GM12892 (cell line): ENCODE measurements around the gene SDK1.
"Not testable (repeated sequence)": the region's sequence is repeated elsewhere in the genome, so short reads cannot be mapped to it uniquely, and the experiment has no call there.

ENCODE experiments used
- DNase-seq: peaks from one replicate; pipeline ENCODE4 v3.0.0; 2011; ENCODE audit not compliant: insufficient read length
- FAIRE-seq: peaks from 2 replicates; lab custom pipeline; 2011; peaks lifted over from hg19 to GRCh38; lab: Jason Lieb, UNC
- POLR2A ChIP-seq: IDR thresholded peaks from 2 replicates; pipeline ENCODE4 v1.6.1; 2011; ENCODE audit warnings: low read depth, low read length, control low read depth
- POLR2AphosphoS5 ChIP-seq: IDR thresholded peaks from 2 replicates; pipeline ENCODE4 v1.6.1; 2011; ENCODE audit warnings: low read depth, low read length, control low read depth
- TAF1 ChIP-seq: IDR thresholded peaks from 2 replicates; pipeline ENCODE4 v1.6.1; 2011; ENCODE audit warnings: low read depth, mild to moderate bottlenecking, control low read depth, low read length, borderline replicate concordance

The SDK1 gene

DNA sequence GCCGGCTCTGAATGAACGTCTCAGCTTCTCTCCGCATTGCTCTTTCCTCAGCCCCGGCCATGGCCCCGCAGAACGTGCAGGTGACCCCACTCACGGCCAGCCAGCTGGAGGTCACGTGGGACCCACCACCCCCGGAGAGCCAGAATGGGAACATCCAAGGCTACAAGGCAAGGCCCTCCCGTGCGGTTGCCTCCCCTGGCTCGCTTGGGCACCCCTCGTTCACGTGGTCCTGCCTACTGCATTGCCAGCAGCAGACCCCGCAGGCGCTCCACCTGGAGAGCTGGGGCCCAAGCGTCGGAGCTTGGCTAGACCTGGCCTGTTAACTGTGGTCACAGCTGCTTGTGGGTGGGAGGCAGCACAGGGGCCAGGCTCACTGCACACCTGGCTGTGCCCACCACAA, 904.8 kb downstream of the SDK1 start:
- no peak for DNase-seq
- no peak for FAIRE-seq
- TF ChIP-seq TAF1, result no peak
- TF ChIP-seq POLR2AphosphoS5, result no peak
- no peak for TF ChIP-seq POLR2A

DNA sequence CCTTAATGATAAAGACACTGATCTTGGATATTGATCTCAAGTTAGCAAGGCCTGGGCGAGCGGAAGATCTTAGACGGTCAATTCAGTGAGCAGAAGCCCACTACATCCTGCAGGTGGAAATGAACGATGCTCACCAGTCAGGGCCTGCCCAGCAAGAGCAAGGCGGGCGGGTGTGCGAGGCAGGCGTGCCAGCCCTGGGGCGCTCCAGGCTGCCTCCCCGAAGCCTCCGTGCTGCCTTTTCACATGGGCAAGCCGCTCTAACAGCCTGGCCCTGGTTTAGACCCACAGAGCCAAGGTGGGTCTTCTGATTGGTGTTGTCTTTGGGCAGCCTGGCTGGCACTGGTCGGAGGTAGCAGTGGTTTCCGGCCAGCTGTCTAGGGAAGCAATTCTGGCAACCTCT, 906.0 kb downstream of the SDK1 start:
- no peak for TF ChIP-seq POLR2AphosphoS5
- no peak for TF ChIP-seq POLR2A
- no peak for TF ChIP-seq TAF1
- FAIRE-seq (no peak), DNase-seq (no peak)

DNA sequence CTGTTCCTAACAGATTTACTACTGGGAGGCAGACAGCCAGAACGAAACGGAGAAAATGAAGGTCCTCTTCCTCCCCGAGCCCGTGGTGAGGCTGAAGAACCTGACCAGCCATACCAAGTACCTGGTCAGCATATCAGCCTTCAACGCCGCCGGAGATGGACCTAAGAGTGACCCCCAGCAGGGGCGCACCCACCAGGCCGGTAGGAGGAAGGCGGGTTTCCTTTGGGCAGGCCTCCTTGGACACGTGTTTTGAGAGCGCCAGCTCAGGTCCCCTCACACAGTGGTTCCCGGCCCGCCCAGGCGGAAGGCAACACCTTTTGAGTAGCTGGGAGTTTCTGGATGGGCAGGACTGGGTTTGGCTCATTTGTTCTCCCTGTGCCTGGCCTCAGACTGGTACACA, 907.0 kb downstream of the SDK1 start:
- FAIRE-seq, result no peak
- DNase-seq, result no peak
- TF ChIP-seq POLR2AphosphoS5 (no peak), POLR2A (no peak), TAF1 (no peak)

DNA sequence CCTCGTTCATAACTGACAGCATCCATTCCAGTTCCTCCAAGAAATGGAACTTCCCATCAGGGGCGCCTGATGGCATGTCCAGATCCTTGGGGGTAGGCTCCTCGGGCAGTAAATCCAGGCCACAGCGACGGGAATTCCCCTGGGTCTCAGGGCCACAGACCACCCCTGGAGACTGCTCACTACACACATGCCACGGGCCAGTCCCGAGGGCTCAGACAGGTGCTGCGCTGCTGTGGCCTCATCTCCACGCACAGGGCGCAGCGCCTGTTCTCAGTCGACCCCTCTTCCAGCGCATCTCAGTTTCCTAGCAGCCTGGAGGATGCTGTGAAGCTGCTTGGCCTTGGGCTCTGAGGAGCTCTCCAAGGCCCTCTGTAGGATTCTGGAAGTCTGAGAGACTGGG, 907.5 kb downstream of the SDK1 start:
- no peak for FAIRE-seq

DNA sequence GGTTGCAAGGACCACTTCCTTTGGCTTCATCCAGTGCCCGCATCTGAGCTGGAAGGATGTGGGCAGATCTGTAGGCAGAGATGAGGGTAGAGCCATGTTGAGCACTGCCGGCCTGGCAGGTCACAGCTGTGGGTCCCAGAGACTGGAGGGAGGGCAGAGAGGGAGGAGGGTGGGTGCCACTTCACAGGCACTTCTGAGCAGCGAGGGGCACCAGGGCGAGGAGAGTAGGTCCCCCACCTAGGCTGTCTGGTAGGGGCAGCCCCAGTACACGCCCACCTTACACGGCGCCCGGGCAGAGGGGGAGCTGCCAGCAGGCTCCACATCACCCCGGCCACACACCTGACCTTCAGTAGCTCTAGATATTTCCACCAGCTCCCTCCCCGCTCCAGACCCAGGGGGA, 908.1 kb downstream of the SDK1 start:
- TF ChIP-seq POLR2AphosphoS5 (no peak), POLR2A (no peak), TAF1 (no peak)
- no peak for FAIRE-seq

More for the DNA sequence above, 907.5 kb downstream of the SDK1 start:
- no peak for DNase-seq
- TF ChIP-seq POLR2A (no peak), POLR2AphosphoS5 (no peak), TAF1 (no peak)

DNA sequence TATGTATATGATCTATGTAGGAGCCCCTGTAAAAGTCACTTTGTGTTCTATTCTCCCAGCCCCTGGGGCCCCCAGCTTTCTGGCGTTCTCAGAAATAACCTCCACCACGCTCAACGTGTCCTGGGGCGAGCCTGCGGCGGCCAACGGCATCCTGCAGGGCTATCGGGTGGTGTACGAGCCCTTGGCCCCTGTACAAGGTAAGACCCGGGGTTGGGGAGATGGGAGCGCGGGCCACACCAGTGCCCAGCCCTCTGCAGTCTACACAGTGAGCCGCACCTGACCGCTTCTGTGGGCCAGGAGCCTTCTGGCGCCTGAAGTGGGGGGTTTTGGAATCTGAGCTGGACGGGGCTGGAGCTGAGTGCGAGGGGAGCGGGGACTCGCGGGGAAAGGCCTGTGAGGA, 908.9 kb downstream of the SDK1 start:
- FAIRE-seq, result no peak

More for the DNA sequence above, 908.1 kb downstream of the SDK1 start:
- DNase-seq, result no peak

DNA sequence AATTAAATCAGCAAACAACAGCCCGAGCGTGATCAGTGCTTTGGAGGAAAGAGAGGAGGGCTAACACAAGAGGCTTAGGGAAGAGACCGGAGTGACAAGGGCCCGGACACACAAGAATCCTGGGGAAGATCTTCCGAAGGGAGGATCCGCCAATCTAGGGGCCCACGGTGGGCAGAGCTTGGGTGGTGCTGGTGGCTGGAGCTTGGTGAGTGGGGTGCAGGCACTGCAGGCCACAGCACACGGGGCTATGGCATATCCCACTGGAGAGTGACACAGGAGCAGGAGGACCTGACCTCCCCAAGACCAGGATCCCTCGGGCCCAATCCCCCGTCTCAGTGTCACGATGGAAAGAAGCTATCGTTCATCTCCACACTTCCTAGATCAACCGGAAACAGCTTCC, 909.8 kb downstream of the SDK1 start:
- TF ChIP-seq TAF1 (no peak), POLR2AphosphoS5 (no peak), POLR2A (no peak)

More for the DNA sequence above, 908.9 kb downstream of the SDK1 start:
- no peak for DNase-seq
- TF ChIP-seq POLR2A, result no peak

DNA sequence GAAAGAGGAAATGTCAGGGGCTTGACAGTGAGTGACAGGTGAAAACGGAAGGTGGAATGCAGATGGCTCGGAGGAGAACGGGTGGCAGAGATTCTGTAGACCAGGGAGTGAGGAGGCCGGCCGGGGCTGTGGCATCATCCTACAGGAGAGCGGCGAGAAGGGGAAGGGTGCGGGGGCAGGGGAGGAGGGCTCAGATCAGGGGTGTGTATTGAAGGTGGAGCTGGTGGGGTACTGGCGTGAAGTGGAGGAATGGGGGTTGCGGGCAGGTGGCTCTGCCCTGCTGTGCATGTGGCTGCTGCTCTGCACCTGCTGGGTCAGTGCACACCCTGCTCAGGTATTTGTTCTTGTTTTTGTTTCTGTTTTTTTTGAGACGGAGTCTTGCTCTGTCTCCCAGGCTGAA, 910.2 kb downstream of the SDK1 start:
- FAIRE-seq, result no peak

More for the DNA sequence above, 909.8 kb downstream of the SDK1 start:
- DNase-seq, result no peak
- FAIRE-seq, result no peak

DNA sequence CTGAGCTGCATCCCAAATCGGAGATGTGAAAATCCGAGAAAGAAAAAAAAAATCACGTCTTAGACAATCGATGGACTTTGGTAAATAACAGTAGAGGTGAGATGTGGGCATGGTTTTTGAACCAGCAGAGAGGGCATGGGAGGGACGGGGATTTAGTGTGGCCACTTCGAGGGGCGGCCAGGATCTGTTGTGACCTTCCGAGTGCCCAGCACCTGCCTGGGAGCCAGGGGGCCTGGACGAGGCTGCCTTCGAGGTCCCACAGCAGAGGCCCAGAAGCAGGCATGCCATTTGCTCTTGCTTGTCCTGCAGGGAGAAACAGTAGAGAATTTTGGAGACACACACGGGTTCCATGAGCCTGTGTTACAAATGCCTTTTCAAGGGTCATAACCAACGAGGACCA, 911.3 kb downstream of the SDK1 start:
- no peak for DNase-seq
- TF ChIP-seq POLR2AphosphoS5, result no peak
- TF ChIP-seq TAF1, result no peak
- TF ChIP-seq POLR2A, result no peak
- no peak for FAIRE-seq

More for the DNA sequence above, 910.2 kb downstream of the SDK1 start:
- no peak for DNase-seq
- TF ChIP-seq TAF1, result no peak
- no peak for TF ChIP-seq POLR2A
- TF ChIP-seq POLR2AphosphoS5, result no peak

DNA sequence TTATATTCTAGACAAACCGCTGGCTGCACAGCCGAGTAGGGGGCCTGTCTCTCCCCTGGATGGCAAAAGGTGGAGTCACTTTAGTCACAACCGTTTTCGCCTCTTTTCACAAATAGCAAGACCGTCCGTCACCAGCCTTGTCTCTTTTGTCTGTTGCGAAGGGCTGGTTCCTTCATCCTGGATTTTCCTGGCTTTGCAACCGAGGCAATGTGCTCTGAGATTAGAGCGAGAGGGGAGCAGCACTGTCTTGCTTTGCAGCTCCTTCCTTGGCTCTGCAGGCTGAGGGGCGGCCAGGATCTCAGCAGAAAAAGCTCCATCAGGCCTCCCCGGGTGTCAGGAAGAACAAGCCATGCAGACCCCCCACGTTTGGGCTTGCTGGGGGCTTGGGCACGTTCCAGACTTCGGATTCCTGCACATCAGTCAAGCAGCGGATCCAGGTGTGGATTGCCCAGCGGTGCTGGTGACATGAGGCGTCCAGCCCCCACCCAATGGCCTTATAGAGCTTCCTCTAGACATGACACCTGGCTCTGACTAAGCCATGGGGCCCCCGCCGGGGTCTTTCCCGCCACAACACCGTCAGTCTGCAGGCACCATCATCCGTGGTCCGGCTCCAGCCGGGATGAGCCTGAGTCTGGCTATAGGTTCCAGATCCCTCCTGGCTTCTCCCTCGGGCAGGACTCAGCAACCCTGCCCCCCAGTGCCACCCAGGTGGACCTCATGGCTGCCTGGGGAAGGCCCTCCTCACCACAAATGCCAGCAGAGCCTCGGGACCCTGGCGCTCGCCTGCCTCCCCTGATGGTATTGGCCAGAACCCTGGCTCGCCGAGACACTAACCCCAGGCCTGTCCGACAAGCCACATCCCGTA, 913.5 kb downstream of the SDK1 start:
- FAIRE-seq, result no peak
- no peak for DNase-seq
- TF ChIP-seq POLR2AphosphoS5, result no peak

DNA sequence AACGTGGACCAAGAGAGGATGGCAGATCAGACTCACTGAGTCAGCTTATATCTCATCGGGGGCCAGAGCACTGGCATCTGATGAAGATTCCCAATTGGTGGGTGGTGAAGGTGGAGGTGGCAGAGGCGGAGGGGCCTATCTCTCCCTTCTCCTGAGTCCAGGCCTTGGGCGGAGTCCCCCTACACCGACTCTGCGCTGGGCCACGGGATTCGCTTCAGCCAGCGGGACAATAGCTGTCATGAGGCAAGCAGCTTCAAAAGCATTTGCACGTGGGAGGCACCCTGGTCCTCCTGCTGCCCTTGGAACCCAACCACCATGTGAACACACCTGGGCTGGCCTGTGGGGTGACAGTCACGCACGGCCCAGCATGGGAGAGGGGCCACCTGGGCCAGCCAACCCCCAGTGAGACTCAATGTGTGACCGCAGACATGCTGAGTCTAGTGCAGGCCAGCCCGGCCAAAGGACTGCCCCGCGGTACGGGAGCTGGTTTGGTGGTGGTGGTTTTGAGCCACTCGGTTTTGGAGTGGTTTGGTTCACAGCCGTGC, 914.2 kb downstream of the SDK1 start:
- FAIRE-seq, result no peak
- TF ChIP-seq TAF1, result no peak
- no peak for TF ChIP-seq POLR2AphosphoS5
- TF ChIP-seq POLR2A, result no peak
- no peak for DNase-seq

DNA sequence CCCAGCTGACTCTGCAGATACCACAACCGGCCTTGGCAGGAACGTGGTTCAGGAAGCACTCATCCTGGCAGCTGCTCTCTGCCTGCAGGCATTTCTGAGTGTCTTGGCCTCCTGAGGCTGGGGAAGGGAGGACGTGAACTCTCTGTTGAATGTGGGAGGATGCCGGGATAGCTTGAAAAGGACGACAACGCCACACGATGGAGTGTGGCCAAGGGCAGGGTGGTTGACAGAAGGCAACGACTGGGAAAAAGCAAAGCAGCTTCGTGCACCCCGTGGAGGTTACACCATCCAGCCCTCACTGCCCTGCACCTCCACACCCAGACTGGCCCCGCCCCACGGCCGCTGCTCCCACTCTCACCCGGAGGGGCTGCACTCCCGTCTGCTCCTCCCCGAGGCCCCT, 915.0 kb downstream of the SDK1 start:
- DNase-seq (no peak), FAIRE-seq (no peak)
- no peak for TF ChIP-seq POLR2A
- no peak for TF ChIP-seq POLR2AphosphoS5
- no peak for TF ChIP-seq TAF1

DNA sequence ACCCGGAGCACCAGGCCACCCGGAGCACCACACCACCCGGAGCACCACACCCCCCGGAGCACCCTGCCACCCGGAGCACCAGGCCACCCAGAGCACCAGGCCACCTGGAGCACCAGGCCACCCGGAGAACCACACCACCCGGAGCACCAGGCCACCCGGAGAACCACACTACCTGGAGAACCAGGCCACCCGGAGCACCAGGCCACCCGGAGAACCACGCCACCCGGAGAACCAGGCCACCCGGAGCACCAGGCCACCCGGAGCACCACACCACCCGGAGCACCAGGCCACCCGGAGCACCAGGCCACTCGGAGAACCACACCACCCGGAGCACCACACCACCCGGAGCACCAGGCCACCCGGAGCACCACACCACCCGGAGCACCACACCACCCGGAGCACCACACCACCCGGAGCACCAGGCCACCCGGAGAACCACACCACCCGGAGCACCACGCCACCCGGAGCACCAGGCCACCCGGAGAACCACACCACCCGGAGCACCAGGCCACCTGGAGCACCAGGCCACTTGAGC, 916.1 kb downstream of the SDK1 start:
- FAIRE-seq, DNase-seq: not testable (repeated sequence)
